ENCODE results near the gene WDR11.

The WDR11 gene

DNA sequence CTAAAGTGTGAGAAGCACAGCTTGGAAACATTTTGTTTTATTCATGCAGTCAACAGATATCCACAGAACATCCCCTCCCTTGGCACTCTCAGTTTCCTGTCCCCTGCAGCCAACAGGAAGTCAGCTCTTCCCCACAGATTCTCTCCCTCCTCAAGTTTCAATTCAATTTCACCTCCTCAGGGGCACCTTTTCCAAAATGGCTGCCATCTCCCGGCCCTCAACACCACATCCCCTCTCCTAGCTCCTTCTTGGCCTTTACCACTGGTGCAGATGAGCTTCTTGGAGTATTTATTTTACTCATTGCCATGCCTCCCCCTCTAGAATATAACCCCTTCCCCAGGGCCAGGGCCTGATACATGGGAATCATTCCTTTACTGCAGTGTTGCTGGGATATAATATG, 94.0 kb downstream of the WDR11 start:
- DNase-seq (ENCODE audit: low read depth in 2 of 3, low spot score in 2 of 3) = no peak

DNA sequence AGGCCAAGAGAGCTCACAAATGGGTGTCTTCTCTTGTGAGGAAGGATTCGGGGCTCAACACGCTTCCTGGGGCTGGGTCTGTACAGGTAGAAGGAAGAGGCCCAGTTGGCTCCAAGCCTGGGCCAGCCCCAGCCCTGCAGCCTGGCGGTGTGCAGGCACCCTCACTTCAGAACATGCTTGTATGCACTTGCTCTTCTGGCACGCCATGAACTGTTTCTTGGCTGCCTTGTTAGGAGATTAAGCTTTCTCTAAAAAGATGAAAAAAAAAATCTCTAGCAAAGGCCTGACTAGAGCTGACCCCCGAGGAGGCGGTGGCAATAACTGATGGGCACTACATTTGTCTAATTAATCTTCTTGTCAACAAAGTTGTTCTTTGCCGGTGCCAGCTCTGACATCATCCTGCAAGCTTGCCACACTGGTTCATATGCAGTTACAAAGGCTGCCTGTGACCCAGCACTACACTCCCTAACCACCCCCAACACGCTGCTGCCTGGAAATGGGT, 94.7 kb downstream of the WDR11 start:
- no peak for DNase-seq (ENCODE audit: low read depth in 2 of 3, low spot score in 2 of 3)

GRCh38 chr10:120946497-120946896, 95.3 kb downstream of the WDR11 start:
- no peak for DNase-seq (ENCODE audit: low read depth in 2 of 3, low spot score in 2 of 3)

DNA sequence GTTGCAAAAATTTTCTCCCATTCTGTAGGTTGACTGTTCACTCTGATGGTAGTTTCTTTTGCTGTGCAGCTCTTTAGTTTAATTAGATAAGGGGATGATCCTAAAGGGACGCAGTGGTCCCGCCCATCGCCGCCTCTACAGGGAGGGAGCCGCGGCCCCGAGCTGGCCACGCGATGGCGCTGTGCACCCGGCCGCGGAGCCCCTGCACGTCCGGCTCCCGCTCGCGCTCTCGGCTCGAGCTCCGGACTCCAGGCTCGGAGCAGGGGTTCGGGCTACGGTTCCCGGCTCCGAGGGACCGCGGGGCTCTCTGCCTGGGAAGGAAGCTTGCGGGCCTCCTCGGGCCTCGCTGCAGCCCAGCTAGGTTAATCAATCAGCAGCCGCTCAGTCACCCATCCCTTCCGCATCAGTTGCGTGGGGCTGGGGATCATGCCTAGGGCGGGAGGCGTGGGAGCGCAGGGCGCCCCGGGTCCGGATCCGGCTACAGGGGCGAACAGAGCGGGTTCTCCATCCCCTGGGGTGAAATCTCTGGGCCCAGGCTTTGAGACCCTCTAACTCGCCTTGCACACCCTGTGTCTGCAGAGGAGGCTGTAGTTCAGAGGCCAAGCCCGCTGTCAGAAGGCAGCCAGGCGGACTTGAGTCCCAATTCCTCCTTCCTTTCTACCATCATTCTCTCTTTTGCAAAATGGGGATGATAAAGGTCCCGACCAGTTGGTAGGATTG, 97.9 kb downstream of the WDR11 start:
- DNase-seq (ENCODE audit: low read depth in 2 of 3, low spot score in 2 of 3) = peak; percentile 21 to 34 (median 25)

- DNase-seq (ENCODE audit: low read depth in 2 of 3, low spot score in 2 of 3) = no peak
These were observed 98.5 kb downstream of the WDR11 start for GRCh38 chr10:120949609-120950031.

DNA sequence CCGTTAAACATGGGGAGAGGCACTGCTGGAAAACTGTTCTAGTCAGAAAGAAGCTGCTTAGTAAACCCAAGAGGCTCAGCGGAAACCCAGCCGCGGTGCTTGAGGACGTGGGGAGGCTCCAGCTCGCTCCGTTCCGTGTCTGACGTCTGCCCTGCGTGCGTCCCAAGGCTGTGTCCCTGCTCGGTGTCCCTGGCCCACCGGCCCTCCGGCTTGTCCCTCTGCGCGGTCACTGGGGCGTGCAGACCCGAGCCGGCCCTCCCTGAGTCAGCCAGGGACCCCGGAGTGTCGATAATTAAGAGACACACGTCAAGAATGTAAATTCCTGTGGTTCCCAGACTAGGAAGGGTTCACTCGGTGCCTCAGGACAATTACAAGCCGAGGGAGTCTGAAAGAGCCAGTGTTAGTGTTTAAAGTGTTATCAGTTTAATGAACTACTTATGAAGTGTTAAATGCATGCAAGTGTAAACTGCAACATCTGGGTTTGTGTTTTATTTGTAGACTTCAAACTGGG, 98.9 kb downstream of the WDR11 start:
- no peak for DNase-seq (ENCODE audit: low read depth in 2 of 3, low spot score in 2 of 3)

DNA sequence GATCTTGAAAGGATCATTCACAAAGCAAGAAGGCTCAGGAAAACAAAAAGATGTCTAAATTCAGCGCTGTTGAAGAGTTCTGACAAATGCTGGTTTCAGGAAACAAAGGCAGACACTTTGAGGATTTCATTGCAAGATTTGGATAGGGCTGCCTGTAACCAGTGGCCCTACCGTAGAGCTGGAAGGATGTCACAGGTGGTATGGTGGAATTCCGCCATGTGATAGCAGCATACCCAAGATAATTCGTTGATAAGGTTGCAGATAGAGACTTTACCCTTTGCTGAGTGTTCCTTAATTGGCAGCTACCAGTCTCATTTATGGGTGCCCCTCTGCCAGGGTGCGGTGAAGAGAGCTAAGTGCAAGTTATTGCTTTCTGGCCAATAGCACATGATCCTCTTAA, 100.1 kb downstream of the WDR11 start:
- DNase-seq (ENCODE audit: low read depth in 2 of 3, low spot score in 2 of 3) = no peak

- no peak for DNase-seq (ENCODE audit: low read depth in 2 of 3, low spot score in 2 of 3)
These were observed 102.7 kb downstream of the WDR11 start for GRCh38 chr10:120953897-120954296.
